GM03348 (cell line): ENCODE results near the gene NXT2.
"Not testable (repeated sequence)": the region's sequence is repeated elsewhere in the genome, so short reads cannot be mapped to it uniquely, and the experiment has no call there.

Experiments
- DNase-seq: peaks from one replicate; pipeline ENCODE4 v3.0.0; 2012; ENCODE audit warnings: low spot score

NXT2 gene

DNA sequence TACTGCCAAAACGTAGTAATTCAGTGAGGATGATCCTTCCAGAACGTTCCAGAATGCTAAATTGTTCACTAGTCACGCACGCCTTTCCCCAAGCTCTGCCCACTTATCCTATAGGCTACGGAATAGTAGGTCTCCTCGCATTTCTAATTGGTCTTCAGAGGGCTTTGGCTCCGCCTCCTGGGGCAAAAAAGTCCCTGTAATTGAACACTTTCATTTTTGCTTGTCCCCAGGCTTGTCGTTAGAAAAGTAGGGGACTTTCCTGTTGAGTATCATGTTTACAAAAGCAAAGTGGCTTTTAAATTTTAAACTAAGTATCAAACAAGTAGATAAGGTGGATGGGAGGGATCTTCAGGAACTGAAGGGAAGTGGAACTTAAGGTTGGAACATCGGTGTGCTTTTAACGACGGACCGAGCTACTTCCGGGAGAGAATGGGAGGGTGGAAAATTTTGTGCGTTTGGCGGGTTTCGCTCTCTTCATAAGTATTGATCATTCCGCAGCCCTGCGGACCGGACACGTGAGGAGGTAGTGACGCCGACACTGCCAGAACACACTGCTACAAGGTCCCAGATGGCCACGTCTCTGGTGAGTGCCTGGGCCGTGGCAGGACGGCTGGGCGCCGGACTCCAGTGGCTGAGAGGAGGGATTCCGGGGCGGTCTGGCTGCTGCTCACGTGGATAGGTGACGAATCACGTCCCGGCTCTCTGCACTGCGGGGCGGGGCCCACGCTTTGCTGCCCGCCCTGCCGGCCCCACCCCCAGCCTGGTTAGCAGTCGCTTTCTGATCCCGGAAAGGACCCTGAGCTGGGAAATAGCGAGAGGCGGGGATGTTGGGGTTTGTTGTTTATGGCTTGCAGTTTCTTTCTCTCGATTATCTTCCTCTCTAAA lies at the start of gene NXT2:
NXT2 (plus strand) TSS at position 406 of the 885 bp plus-strand sequence; CDS start at position 569, 163 bp downstream.
- DNase-seq, result peak; percentile 94

DNA sequence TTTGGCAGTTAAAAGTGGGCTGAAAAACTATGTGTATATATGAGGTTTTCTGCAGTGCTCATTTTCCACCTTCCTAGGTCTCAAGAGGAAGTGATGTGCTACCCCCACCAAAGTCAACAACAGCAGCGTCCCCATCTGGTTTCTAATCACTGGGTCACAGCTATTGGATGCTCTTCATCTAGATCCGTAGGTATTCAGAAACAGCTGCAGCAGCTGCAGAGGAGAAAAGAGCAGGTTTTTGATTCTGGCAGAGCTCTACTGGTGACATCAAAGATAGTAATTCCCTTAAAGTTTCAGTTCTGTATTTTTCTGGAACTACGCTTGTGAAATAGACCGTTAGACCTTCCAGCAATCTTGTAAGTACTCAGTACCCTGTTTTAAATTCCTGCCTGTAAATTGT lies 49.0 kb upstream of the NXT2 start:
- no peak for DNase-seq

DNA sequence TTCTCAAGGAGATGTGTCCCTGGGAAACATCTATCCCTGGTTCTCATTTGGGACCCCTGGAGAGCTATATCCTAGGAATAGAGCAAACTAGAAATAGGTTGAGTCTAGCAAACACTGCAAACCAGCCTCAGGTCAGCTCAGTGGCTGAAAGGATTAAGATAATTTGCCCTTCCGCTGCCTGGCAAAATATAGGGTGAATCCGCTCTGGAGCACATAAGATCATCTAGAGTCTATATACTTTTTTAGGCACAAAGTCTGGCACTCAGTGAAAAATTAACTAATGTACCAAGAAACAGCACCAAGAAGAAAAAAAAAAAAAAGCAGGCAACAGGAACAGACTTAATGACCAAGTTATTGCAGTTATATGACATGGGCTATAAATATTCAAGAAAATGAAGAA lies 47.5 kb upstream of the NXT2 start:
- DNase-seq, result no peak

DNA sequence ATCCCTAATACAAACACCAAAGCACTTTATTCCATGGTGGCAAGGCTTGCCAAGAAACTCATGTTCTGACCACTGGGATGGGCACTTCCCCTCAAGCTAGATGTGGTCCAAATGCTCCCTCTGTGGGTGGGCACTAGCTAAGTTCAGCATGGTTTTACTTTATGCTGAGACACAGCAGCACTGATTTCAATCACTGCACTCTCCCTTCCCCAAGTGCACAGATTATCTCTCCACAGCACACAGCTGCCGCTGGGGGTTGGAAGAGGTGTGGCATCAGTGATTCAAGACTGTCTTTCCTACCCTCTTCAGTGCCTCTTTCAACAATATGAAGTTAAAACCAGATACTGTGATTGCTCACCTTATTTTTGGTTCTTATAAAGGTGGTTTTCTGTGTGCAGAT lies 38.2 kb upstream of the NXT2 start:
- no peak for DNase-seq

DNA sequence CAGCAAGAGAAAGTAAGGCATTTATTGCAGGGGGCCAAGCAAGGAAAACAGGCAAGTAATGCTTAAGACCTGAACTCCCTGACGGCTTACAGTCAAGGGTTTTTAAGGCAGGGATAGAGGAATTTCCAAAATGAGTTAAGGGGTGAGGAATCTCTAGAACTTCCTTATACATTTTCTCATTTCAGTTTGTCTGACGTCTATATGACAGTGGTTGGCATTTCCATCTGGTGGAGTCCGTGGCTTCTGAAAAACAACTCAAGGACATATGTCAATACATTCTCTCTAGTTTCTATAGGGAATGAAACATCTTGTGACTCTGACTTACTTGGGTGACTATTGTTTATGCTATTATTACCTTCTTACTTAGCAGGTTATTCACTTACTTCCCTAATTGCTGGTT lies 35.5 kb upstream of the NXT2 start:
- DNase-seq, result no peak

DNA sequence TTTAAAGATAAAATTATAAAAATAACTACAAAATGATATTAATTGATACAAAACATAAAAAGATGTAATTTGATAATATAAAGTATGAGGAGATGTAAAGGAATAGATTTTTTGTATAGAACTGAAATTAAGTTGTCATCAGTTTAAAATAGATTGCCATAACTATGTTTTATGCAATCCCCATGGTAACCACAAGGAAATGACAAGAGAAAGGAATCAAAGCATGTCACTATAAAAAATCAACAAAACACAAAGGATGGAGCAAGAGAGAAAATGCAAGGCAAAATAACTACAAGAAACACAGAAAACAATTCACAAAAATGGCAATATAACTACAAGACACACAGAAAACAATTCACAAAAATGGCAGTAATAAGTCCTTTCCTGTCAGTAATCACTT lies 27.7 kb upstream of the NXT2 start:
- no peak for DNase-seq

DNA sequence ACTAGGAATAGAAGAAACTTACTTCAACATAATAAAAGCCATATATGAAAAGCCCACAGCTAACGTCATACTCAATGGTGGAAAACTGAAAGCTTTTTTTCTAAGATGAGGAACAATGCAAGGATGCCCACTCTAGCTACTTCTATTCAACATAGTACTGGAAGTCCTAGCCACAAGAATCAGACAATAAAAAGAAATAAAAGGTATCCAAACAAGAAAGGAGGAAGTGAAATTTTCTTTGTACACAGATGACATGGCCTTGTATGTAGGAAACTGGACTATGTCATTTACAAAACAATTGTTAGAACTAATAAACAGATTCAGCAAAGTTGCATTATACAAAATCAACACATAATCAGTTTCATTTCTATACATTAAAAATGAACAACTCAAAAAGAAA lies 25.5 kb upstream of the NXT2 start:
- no peak for DNase-seq

DNA sequence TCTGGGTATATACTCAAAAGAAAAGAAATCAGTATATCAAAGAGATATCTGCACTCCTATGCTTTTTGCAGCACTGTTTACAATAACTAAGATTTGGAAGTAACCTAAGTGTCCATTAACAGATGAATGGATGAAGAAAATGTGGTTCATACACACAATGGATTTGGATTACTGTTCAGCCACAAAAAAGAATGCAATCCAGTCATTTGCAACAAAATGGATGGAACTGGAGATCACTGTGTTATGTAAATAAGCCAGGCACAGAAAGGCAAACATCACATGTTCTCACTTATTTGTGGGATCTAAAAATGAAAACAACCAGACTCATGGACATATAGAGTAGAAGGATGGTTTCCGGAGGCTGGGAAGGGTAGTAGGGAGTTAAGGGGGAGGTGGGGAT lies 17.6 kb upstream of the NXT2 start:
- DNase-seq, result no peak

DNA sequence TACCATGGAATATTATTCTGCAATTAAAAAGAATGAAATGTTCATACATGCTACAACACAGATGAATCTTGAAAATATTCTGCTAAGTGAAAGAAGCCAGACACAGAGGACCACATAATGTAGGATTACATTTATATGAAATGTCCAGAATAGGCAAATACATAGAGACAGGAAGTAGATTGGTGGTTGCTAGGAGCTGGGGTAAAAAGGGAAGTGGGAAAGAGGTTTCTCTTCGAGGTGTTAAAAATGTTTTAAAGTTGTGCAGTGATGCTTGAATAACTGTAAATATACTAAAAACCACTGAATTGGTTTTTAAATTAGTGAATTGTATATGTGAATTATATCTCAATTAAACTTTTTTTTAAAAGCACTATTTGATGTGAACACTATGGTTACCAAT lies 3.6 kb upstream of the NXT2 start:
- DNase-seq, result no peak

DNA sequence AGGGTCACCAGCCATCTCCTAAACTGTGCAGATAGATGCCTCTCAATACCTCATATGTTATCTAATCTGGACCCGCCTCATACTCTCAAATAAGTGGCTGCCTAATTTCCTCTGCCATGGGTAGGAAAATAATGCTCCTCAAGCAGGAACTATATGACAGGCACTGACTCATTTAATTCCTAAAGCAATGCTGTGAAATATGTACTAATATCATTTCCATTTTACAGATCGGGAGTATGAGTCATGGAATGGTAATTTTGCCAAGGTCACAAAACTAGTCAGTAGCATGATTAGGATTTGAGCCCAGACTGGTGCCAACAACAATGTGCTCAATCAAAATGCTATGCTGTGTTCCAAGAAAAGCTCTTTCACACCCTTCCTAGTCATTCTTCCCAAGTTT lies 3.0 kb upstream of the NXT2 start:
- DNase-seq, result no peak

DNA sequence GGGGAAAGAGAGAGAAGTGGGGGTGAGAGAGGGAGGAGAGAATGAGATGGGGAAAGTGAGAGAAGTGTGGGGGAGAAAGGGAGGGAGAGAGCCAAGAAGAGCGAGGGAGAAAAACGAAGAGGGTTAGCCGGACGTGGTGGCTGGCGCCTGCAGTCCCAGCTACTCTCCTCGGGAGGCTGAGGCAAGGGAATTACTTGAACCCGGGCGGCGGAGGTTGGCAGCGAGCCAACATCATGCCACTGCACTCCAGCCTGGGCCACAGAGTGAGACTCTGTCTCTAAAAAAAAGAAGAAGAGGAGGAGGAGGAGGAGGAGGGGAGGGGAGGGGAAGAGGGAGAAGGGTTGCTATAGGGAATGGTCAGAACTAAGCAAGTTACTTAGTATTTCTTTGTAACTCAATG lies 1.7 kb upstream of the NXT2 start:
- no peak for DNase-seq

DNA sequence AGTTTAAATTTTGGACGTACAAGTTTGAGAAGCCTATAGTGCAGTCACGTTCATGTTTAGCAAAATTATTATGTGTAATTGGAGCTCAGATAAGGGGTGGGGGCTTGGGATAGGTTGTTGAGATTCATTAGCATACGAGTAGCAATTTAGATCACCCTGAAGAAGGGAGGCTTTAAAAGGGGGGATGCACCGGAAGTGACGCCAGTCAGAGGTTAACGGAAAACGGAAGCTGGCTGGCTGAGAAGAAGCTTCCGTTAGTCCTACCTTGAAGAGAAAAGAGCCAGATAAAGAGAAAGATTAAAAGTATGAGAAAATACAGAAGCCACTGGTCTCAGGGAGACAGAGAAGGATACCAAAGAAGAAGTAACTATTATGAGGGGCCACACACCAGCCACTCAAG lies 1.1 kb upstream of the NXT2 start:
- no peak for DNase-seq

DNA sequence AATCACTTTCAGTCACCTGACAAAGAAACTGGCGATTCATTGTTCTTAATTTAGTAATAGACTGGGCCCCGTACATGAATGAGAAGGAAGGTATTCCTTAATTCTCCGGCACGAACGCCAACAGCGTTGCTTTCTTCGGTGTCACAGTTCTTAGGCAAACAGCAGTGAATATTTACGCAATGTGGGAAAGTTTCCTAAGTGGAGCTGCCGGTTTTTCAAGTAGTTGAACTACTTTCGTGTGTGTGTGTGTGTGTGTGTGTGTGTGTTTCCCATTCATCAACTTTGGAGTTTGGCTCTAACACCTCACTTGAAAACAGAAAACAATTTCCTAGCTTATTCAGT lies 651 bp downstream of the NXT2 start:
- peak; percentile 13 for DNase-seq

DNA sequence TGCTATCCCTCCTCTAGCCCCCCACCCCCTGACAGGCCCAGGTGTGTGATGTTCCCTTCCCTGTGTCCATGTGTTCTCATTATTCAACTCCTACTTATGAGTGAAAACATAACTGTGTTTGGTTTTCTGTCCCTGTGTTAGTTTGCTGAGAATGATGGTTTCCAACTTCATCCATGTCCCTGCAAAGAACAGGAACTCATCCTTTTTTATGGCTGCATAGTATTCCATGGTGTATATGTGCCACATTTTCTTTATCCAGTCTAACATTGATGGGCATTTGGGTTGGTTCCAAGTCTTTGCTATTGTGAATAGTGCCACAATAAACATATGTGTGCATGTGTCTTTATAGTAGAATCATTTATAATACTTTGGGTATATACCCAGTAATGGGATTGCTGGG lies 2.4 kb downstream of the NXT2 start:
- DNase-seq, result not testable (repeated sequence)

DNA sequence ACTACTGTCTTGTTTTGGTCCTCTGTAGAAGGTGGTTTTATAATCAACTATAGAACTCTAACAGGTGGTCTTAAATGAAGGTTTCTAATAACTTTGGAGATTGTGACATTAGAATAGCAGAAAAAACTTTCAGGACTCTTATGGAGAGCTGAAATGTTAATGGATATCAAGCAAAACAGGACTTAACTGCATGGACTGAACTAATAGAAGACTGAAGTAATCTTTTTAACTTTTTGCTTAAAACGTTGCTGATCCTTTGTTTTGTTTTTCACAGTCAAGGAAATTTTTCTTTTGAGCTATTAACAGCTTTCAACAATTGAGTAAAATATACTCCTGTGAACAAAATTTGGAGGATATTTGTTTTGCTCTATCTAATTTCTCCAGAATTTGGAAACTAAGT lies 17.2 kb downstream of the NXT2 start:
- no peak for DNase-seq

DNA sequence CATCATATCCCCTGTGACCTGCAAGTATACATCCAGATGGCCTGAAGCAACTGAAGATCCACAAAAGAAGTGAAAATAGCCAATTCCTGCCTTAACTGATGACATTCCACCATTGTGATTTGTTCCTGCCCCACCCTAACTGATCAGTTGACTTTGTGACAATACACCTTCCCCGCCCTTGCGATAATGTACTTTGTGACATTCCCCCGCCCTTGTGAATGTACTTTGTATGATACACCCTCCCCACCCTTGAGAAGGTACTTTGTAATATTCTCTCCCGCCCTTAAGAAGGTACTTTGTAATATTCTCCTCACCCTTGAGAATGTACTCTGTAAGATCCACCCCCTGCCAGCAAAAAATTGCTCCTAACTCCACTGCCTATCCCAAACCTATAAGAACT lies 39.4 kb downstream of the NXT2 start:
- DNase-seq, result not testable (repeated sequence)

DNA sequence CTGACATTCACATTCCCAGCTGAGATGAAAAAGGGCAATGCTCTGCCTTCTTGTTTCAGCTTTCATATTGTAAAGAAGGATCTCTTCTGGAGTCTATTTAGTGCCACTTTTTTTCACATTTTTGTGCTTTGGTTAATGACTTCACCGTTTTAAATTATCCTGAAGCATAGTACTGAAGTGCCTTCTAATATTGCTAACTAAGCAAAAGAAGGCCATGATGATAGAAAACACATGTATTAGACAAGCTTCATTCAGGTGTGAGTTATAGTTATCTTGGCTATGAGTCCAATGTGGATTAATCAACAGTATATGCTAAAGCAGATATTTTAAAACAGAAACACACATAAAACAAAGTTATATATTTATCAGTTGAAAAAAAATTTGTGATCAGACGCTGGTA lies 40.4 kb downstream of the NXT2 start:
- no peak for DNase-seq

DNA sequence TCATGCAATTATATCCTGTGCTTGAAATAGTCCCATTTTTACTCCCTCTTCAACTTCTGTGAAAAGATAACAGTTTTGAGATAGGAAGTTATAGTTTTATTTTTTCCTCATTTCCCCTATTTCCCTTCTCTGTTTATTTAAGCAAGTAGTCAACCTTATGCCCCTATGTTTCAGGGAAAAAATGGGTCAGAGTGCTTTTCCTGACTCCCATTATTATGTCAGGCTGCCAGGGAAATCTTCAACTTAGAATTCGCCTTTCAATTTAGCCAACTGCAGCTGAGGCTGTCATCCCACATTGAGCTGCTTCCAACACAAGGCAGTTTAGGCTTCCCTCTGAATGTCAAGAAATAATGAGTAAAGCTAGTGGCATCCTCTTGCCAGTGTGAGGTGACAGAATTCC lies 42.3 kb downstream of the NXT2 start:
- DNase-seq, result no peak

DNA sequence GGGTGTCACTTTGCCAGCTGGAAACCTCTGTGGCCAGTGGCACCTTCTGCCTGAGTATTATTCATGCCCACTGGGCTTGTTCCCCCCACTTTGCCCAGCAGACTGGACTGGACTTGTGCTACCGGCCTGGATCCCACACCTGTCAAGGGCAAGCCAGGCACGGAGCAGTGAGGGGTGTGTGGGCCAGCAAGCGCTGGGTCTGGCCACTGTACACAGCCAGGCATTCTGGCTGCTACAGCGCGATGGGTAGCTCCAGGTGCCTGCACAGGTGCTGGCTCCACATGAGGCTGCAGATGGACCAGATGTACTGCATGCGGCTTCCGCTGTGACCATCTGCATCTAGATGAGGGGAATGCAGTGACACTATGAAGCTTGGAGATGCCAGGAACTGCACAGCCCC lies 48.8 kb downstream of the NXT2 start:
- DNase-seq, result no peak

DNA sequence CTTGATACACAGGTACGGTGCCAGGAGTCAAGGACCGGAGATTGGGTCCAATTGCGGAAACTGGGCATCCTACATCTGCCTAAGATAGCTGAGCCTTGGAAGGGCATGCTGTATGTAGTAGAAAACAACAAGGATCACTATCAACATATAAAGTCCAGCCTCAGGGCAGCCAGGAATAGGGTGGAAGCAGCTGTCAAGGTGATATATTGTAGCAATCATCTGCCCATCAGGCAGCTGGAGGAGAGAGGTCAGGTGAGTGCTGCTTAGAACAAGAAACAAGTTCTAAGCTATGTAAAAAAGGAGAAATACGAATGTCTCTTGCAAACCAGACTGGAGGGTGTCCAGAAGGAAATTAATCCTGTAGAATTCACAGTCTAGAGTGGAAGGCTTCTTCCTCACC lies 53.5 kb downstream of the NXT2 start:
- no peak for DNase-seq
